ENCODE measurements around the gene NT5DC3. TPM values are rescaled to one million over a fixed set of nuclear protein-coding genes. Genes with fewer than 3 reads are reported as not detected.

Gene NT5DC3
- total RNA-seq, 1 experiment from 2014 or later, result 12.5 TPM

DNA sequence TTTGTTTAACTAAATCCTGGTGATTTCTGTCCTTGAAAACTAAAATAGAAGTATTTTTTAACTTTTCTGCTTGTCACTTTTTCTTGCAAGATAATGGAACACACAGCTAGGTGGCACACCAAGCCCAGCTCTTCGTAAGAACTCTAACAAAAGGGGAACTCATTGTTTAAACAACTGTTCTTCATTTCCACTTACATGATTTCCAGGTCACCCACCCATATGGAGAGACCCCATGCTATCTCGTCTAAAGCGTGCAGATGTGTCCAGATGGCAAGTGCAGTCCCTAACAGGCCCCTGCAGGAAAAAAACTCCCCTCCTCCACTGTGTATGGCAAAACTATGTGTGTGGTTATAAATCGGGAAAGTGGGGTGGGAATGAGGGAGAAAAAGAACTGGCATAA, 43.3 kb upstream of the NT5DC3 start:
- H3K4me1 Mint-ChIP-seq, result peaks cover 9% of the 10 kb centered on the region
- no peaks in the 10 kb centered on the region for H3K9me3 Mint-ChIP-seq
- H3K27me3 Mint-ChIP-seq (ENCODE audit: low read depth), result no peaks in the 10 kb centered on the region
- ChIA-PET POLR2A (no interaction called here), CTCF (interaction anchor here (0.9 to 1.1 kb wide), 4 partner anchors 15 to 163 kb away, joined by 3 to 5 read pairs (median 3); a partner anchor contains a TSS)
- no peak for TF ChIP-seq ZNF423 (CRISPR knock-in tag; IDR thresholded peaks at IDR 0.05)
- TF ChIP-seq NR3C1 (CRISPR knock-in tag; conservative IDR thresholded peaks at IDR 0.05; ENCODE audit: low read depth), result no peak
- H3K36me3 Mint-ChIP-seq, result no peaks in the 10 kb centered on the region
- no peak overlapping the region for H3K4me3 Mint-ChIP-seq
- ATAC-seq (no peak), DNase-seq (ENCODE audit: low spot score) (no peak)
- no peak overlapping the region for H3K27ac Mint-ChIP-seq

DNA sequence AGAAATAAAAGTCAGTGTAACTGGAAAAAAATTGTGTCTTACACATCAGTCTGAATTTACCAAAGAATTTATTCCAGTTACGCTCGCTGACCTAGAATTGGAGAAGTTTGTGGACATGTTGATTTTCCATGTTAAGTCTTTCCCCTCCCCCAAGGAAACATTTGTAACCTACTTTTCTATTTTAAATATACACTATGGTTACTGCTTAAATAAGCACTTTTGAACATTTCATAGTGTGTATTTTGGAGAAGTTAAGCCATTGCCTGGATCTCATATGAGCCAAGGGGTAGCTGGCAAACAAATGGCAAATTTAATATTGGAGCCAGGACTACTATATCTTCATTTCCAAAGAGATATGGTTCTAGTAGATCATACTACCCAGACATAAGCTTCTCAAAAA, 42.9 kb upstream of the NT5DC3 start:
- Mint-ChIP-seq H3K4me3 (no peak overlapping the region), H3K36me3 (no peaks in the 10 kb centered on the region), H3K27ac (no peak overlapping the region), H3K4me1 (peaks cover 9% of the 10 kb centered on the region), H3K27me3 (ENCODE audit: low read depth) (no peaks in the 10 kb centered on the region), H3K9me3 (no peaks in the 10 kb centered on the region)
- TF ChIP-seq CREB1 (CRISPR knock-in tag; IDR thresholded peaks at IDR 0.05) (no peak), ZNF423 (CRISPR knock-in tag; IDR thresholded peaks at IDR 0.05) (no peak), ATF1 (CRISPR knock-in tag; IDR thresholded peaks at IDR 0.05) (no peak), JUN (CRISPR knock-in tag; IDR thresholded peaks at IDR 0.05) (no peak), ZNF263 (CRISPR knock-in tag; IDR thresholded peaks at IDR 0.05; ENCODE audit: low read depth) (no peak), SMAD4 (CRISPR knock-in tag; IDR thresholded peaks at IDR 0.05) (no peak), HMGA2 (CRISPR knock-in tag; IDR thresholded peaks at IDR 0.05) (no peak), ZNF396 (CRISPR knock-in tag; IDR thresholded peaks at IDR 0.05; ENCODE audit: borderline replicate concordance) (no peak), NR2C2 (CRISPR knock-in tag; IDR thresholded peaks at IDR 0.05) (no peak), RORB (CRISPR knock-in tag; IDR thresholded peaks at IDR 0.05) (no peak), ESRRA (CRISPR knock-in tag; IDR thresholded peaks at IDR 0.05; ENCODE audit: borderline replicate concordance) (no peak), JAZF1 (CRISPR knock-in tag; IDR thresholded peaks at IDR 0.05) (no peak), NFYB (CRISPR knock-in tag; conservative IDR thresholded peaks at IDR 0.05; ENCODE audit: low read depth) (no peak)
- TF ChIP-seq, protein P1, sequence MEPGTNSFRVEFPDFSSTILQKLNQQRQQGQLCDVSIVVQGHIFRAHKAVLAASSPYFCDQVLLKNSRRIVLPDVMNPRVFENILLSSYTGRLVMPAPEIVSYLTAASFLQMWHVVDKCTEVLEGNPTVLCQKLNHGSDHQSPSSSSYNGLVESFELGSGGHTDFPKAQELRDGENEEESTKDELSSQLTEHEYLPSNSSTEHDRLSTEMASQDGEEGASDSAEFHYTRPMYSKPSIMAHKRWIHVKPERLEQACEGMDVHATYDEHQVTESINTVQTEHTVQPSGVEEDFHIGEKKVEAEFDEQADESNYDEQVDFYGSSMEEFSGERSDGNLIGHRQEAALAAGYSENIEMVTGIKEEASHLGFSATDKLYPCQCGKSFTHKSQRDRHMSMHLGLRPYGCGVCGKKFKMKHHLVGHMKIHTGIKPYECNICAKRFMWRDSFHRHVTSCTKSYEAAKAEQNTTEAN (CRISPR knock-in tag; IDR thresholded peaks at IDR 0.05), result no peak
- TF ChIP-seq, protein P2, sequence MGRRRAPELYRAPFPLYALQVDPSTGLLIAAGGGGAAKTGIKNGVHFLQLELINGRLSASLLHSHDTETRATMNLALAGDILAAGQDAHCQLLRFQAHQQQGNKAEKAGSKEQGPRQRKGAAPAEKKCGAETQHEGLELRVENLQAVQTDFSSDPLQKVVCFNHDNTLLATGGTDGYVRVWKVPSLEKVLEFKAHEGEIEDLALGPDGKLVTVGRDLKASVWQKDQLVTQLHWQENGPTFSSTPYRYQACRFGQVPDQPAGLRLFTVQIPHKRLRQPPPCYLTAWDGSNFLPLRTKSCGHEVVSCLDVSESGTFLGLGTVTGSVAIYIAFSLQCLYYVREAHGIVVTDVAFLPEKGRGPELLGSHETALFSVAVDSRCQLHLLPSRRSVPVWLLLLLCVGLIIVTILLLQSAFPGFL (CRISPR knock-in tag; IDR thresholded peaks at IDR 0.05; ENCODE audit: borderline replicate concordance), result no peak
- TF ChIP-seq, protein P3, sequence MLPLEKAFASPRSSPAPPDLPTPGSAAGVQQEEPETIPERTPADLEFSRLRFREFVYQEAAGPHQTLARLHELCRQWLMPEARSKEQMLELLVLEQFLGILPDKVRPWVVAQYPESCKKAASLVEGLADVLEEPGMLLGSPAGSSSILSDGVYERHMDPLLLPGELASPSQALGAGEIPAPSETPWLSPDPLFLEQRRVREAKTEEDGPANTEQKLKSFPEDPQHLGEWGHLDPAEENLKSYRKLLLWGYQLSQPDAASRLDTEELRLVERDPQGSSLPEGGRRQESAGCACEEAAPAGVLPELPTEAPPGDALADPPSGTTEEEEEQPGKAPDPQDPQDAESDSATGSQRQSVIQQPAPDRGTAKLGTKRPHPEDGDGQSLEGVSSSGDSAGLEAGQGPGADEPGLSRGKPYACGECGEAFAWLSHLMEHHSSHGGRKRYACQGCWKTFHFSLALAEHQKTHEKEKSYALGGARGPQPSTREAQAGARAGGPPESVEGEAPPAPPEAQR (CRISPR knock-in tag; IDR thresholded peaks at IDR 0.05), result no peak
- TF ChIP-seq, protein P4, sequence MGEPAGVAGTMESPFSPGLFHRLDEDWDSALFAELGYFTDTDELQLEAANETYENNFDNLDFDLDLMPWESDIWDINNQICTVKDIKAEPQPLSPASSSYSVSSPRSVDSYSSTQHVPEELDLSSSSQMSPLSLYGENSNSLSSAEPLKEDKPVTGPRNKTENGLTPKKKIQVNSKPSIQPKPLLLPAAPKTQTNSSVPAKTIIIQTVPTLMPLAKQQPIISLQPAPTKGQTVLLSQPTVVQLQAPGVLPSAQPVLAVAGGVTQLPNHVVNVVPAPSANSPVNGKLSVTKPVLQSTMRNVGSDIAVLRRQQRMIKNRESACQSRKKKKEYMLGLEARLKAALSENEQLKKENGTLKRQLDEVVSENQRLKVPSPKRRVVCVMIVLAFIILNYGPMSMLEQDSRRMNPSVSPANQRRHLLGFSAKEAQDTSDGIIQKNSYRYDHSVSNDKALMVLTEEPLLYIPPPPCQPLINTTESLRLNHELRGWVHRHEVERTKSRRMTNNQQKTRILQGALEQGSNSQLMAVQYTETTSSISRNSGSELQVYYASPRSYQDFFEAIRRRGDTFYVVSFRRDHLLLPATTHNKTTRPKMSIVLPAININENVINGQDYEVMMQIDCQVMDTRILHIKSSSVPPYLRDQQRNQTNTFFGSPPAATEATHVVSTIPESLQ (CRISPR knock-in tag; IDR thresholded peaks at IDR 0.05), result no peak
- TF ChIP-seq, protein P5, sequence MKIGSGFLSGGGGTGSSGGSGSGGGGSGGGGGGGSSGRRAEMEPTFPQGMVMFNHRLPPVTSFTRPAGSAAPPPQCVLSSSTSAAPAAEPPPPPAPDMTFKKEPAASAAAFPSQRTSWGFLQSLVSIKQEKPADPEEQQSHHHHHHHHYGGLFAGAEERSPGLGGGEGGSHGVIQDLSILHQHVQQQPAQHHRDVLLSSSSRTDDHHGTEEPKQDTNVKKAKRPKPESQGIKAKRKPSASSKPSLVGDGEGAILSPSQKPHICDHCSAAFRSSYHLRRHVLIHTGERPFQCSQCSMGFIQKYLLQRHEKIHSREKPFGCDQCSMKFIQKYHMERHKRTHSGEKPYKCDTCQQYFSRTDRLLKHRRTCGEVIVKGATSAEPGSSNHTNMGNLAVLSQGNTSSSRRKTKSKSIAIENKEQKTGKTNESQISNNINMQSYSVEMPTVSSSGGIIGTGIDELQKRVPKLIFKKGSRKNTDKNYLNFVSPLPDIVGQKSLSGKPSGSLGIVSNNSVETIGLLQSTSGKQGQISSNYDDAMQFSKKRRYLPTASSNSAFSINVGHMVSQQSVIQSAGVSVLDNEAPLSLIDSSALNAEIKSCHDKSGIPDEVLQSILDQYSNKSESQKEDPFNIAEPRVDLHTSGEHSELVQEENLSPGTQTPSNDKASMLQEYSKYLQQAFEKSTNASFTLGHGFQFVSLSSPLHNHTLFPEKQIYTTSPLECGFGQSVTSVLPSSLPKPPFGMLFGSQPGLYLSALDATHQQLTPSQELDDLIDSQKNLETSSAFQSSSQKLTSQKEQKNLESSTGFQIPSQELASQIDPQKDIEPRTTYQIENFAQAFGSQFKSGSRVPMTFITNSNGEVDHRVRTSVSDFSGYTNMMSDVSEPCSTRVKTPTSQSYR (CRISPR knock-in tag; IDR thresholded peaks at IDR 0.05), result no peak
- TF ChIP-seq, protein P6, sequence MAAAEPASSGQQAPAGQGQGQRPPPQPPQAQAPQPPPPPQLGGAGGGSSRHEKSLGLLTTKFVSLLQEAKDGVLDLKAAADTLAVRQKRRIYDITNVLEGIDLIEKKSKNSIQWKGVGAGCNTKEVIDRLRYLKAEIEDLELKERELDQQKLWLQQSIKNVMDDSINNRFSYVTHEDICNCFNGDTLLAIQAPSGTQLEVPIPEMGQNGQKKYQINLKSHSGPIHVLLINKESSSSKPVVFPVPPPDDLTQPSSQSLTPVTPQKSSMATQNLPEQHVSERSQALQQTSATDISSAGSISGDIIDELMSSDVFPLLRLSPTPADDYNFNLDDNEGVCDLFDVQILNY (CRISPR knock-in tag; IDR thresholded peaks at IDR 0.05), result no peak
- TF ChIP-seq, protein P7, sequence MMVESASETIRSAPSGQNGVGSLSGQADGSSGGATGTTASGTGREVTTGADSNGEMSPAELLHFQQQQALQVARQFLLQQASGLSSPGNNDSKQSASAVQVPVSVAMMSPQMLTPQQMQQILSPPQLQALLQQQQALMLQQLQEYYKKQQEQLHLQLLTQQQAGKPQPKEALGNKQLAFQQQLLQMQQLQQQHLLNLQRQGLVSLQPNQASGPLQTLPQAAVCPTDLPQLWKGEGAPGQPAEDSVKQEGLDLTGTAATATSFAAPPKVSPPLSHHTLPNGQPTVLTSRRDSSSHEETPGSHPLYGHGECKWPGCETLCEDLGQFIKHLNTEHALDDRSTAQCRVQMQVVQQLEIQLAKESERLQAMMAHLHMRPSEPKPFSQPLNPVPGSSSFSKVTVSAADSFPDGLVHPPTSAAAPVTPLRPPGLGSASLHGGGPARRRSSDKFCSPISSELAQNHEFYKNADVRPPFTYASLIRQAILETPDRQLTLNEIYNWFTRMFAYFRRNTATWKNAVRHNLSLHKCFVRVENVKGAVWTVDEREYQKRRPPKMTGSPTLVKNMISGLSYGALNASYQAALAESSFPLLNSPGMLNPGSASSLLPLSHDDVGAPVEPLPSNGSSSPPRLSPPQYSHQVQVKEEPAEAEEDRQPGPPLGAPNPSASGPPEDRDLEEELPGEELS (CRISPR knock-in tag; IDR thresholded peaks at IDR 0.05), result no peak
- ChIA-PET POLR2A (no interaction called here), CTCF (interaction anchor here (0.9 to 1.1 kb wide), 4 partner anchors 16 to 163 kb away, joined by 3 to 5 read pairs (median 3); a partner anchor contains a TSS)
- DNase-seq (ENCODE audit: low spot score) (no peak), ATAC-seq (no peak)

Measured in WTC11 (cell line).